Large intestine (tissue), 1 donor: ENCODE data around the gene ATL1. TPM values are rescaled to one million over a fixed set of nuclear protein-coding genes. Genes with fewer than 3 reads are reported as not detected.

Experiments
- polyA plus RNA-seq: library from polyadenylated mRNA; unstranded; fragments of 120-200 nt; gene quantifications from one replicate; pipeline ENCODE4 v1.2.1, GENCODE V29; 2013

The ATL1 gene
- polyA plus RNA-seq, 1 donor: 13.2 TPM

Other genes with a start within 250 kb of the ATL1 start
- gene L2HGDH, start 247.9 kb upstream of the ATL1 start, polyA plus RNA-seq: 8.6 TPM
- gene DMAC2L, start 247.8 kb upstream of the ATL1 start, polyA plus RNA-seq: 17.7 TPM
- gene CDKL1, start 163.3 kb upstream of the ATL1 start, polyA plus RNA-seq: 4.6 TPM
- gene MAP4K5, start 27.6 kb upstream of the ATL1 start, polyA plus RNA-seq: 37.2 TPM
- gene SAV1, start 108.2 kb downstream of the ATL1 start, polyA plus RNA-seq: 18.8 TPM